ENCODE measurements around the gene CREB3L1. TPM values are rescaled to one million over a fixed set of nuclear protein-coding genes. Genes with fewer than 3 reads are reported as not detected.

CREB3L1 gene
- total RNA-seq, 4 donors from 2014 or later: 35.8 to 50.7 (median 41.6) TPM

- peak overlapping the region; percentile 90 to 94 (median 92) for H3K27ac ChIP-seq
- no peaks in the 10 kb centered on the region for H3K9me3 ChIP-seq
- intact Hi-C loops (cut with DNase I; ENCODE audit: low total_unique reads): no loop called here
- TF ChIP-seq CTCF (IDR thresholded peaks at IDR 0.05): no peak
- no peak for TF ChIP-seq POLR2AphosphoS5 (IDR thresholded peaks at IDR 0.05)
- TF ChIP-seq POLR2A (IDR thresholded peaks at IDR 0.05): peak; percentile 2
- no peak for TF ChIP-seq EP300 (IDR thresholded peaks at IDR 0.05; ENCODE audit: low read depth)
- in situ Hi-C loops (cut with MboI; ENCODE audit: low pct_ligation_motif_present in 1 of 4, low pct_unique_long_range_greater_than_20kb in 1 of 4, low sequenced_read_pairs in 3 of 4): no loop called here
- peaks cover 6% of the 10 kb centered on the region for H3K27me3 ChIP-seq
- H3K4me3 ChIP-seq: no peak overlapping the region
- H3K4me1 ChIP-seq: peaks cover 41 to 67% (median 57%) of the 10 kb centered on the region in 4 donors
- no peak for DNase-seq
- no peaks in the 10 kb centered on the region for H3K36me3 ChIP-seq
- 0 to 65% methylated on average over 1 to 16 of the region's 16 CpGs for WGBS, 2 donors (ENCODE audit: low coverage in 1 of 2)
These were observed 5.3 kb upstream of the CREB3L1 start for GRCh38 chr11:46271875-46272815.

GRCh38 chr11:46272816-46273427, 4.5 kb upstream of the CREB3L1 start:
- Histone ChIP-seq H3K27ac (peak overlapping the region; percentile 90 to 94 (median 92)), H3K4me3 (no peak overlapping the region), H3K4me1 (peaks cover 41 to 74% (median 63%) of the 10 kb centered on the region in 4 donors), H3K9me3 (no peaks in the 10 kb centered on the region), H3K27me3 (peaks cover 14% of the 10 kb centered on the region), H3K36me3 (no peaks in the 10 kb centered on the region)
- 27 to 32% methylated on average over 5 to 9 of the region's 9 CpGs for WGBS, 2 donors (ENCODE audit: low coverage in 1 of 2)
- TF ChIP-seq EP300 (IDR thresholded peaks at IDR 0.05; ENCODE audit: low read depth): no peak
- no peak for TF ChIP-seq POLR2A (IDR thresholded peaks at IDR 0.05)
- TF ChIP-seq POLR2AphosphoS5 (IDR thresholded peaks at IDR 0.05): peak in 2 of 3 donors; percentile 12 to 31
- intact Hi-C loops (cut with DNase I; ENCODE audit: low total_unique reads) (no loop called here), in situ Hi-C loops (cut with MboI; ENCODE audit: low pct_ligation_motif_present in 1 of 4, low pct_unique_long_range_greater_than_20kb in 1 of 4, low sequenced_read_pairs in 3 of 4) (no loop called here)
- DNase-seq: peak; percentile 74

GRCh38 chr11:46273511-46274205, 3.8 kb upstream of the CREB3L1 start:
- peaks cover 41 to 80% (median 65%) of the 10 kb centered on the region in 4 donors for H3K4me1 ChIP-seq
- DNase-seq: peak; percentile 66
- in situ Hi-C loops (cut with MboI; ENCODE audit: low pct_ligation_motif_present in 1 of 4, low pct_unique_long_range_greater_than_20kb in 1 of 4, low sequenced_read_pairs in 3 of 4): no loop called here

More at GRCh38 chr11:46273511-46274205, 3.8 kb upstream of the CREB3L1 start:
- intact Hi-C loops (cut with DNase I; ENCODE audit: low total_unique reads): no loop called here
- Histone ChIP-seq H3K27me3 (peaks cover 17% of the 10 kb centered on the region), H3K27ac (peak overlapping the region; percentile 90 to 94 (median 92)), H3K36me3 (no peaks in the 10 kb centered on the region), H3K4me3 (no peak overlapping the region), H3K9me3 (no peaks in the 10 kb centered on the region)
- no peak for TF ChIP-seq EP300 (IDR thresholded peaks at IDR 0.05; ENCODE audit: low read depth)
- TF ChIP-seq POLR2AphosphoS5 (IDR thresholded peaks at IDR 0.05): peak; percentile 28 to 50 (median 32)
- TF ChIP-seq POLR2A (IDR thresholded peaks at IDR 0.05): peak; percentile 26
- no peak for TF ChIP-seq CTCF (IDR thresholded peaks at IDR 0.05)
- WGBS, 2 donors (ENCODE audit: low coverage in 1 of 2): 25 to 63% methylated on average over 3 to 7 of the region's 7 CpGs

Data from transverse colon (tissue), 4 donors.